ENCODE results near the gene IL23A. TPM values are rescaled to one million over a fixed set of nuclear protein-coding genes. Genes with fewer than 3 reads are reported as not detected.

IL23A gene
- total RNA-seq, 1 experiment from 2014 or later, result 17.5 TPM

GRCh38 chr12:56387152-56387736 is 48.6 kb downstream of the IL23A start:
- Histone ChIP-seq H2AFZ (ENCODE audit: low read length) (no peak overlapping the region), H3K27me3 (ENCODE audit: low read length) (no peaks in the 10 kb centered on the region), H3K9me2 (replicated peaks; ENCODE audit: low read length) (no peaks in the 10 kb centered on the region), H3K27ac (ENCODE audit: low read length) (no peak overlapping the region), H3K36me3 (ENCODE audit: low read depth, low read length) (no peaks in the 10 kb centered on the region), H3K79me2 (ENCODE audit: low read length) (no peaks in the 10 kb centered on the region), H3K4me1 (ENCODE audit: insufficient read depth, low read length) (no peaks in the 10 kb centered on the region), H4K20me1 (ENCODE audit: low read length) (no peaks in the 10 kb centered on the region), H3K4me2 (ENCODE audit: low read length) (no peak overlapping the region), H3K9me3 (ENCODE audit: low read length) (no peaks in the 10 kb centered on the region), H3F3A (ENCODE audit: low read length, unreplicated experiment) (no peaks in the 10 kb centered on the region), H3K9ac (ENCODE audit: low read length) (no peak overlapping the region), H3K4me3 (ENCODE audit: low read length) (no peak overlapping the region)
- ChIA-PET CTCF (interaction anchor here (0.7 kb wide), 1 partner anchor 63 kb away, joined by 4 read pairs; no protein-coding TSS in a partner anchor), POLR2A (ENCODE audit: unreplicated experiment) (no interaction called here)
- intact Hi-C loops (cut with micrococcal nuclease), result no loop called here
- DNase-seq (no peak), ATAC-seq (no peak)
- TF ChIP-seq EZH2 (IDR thresholded peaks at IDR 0.05; ENCODE audit: low read length, unreplicated experiment), result no peak
- TF ChIP-seq EZH2phosphoT487 (IDR thresholded peaks at IDR 0.05; ENCODE audit: borderline replicate concordance, low read length), result no peak
- no peak for TF ChIP-seq CTCF (conservative IDR thresholded peaks at IDR 0.05; ENCODE audit: low read depth, low read length)
- no TSS peak for BruUV-seq (replicated peaks)

GRCh38 chr12:56389412-56389811 is 50.7 kb downstream of the IL23A start:
- no peaks in the 10 kb centered on the region for H3K27me3 ChIP-seq (ENCODE audit: low read length)
- H3K4me3 ChIP-seq (ENCODE audit: low read length), result no peak overlapping the region
- no peaks in the 10 kb centered on the region for H3K9me3 ChIP-seq (ENCODE audit: low read length)
- BruUV-seq (replicated peaks), result no TSS peak
- no peaks in the 10 kb centered on the region for H3F3A ChIP-seq (ENCODE audit: low read length, unreplicated experiment)
- no peak overlapping the region for H3K27ac ChIP-seq (ENCODE audit: low read length)
- ChIA-PET POLR2A (ENCODE audit: unreplicated experiment) (interaction anchor here (0.6 kb wide), 1 partner anchor 29 kb away, joined by 3 read pairs; no protein-coding TSS in a partner anchor), CTCF (interaction anchor here (0.7 kb wide), 1 partner anchor 70 kb away, joined by 3 read pairs; no protein-coding TSS in a partner anchor)
- no peaks in the 10 kb centered on the region for H3K4me1 ChIP-seq (ENCODE audit: insufficient read depth, low read length)
- no peak for TF ChIP-seq CTCF (conservative IDR thresholded peaks at IDR 0.05; ENCODE audit: low read depth, low read length)
- TF ChIP-seq EZH2 (IDR thresholded peaks at IDR 0.05; ENCODE audit: low read length, unreplicated experiment), result no peak
- no peak for TF ChIP-seq EZH2phosphoT487 (IDR thresholded peaks at IDR 0.05; ENCODE audit: borderline replicate concordance, low read length)
- DNase-seq (no peak), ATAC-seq (no peak)
- no peaks in the 10 kb centered on the region for H3K79me2 ChIP-seq (ENCODE audit: low read length)
- H3K9ac ChIP-seq (ENCODE audit: low read length), result no peak overlapping the region
- no peaks in the 10 kb centered on the region for H3K36me3 ChIP-seq (ENCODE audit: low read depth, low read length)
- intact Hi-C loops (cut with micrococcal nuclease), result no loop called here
- H2AFZ ChIP-seq (ENCODE audit: low read length), result no peak overlapping the region
- H4K20me1 ChIP-seq (ENCODE audit: low read length), result no peaks in the 10 kb centered on the region
- no peak overlapping the region for H3K4me2 ChIP-seq (ENCODE audit: low read length)
- H3K9me2 ChIP-seq (replicated peaks; ENCODE audit: low read length), result no peaks in the 10 kb centered on the region

Other genes starting within 250 kb of the IL23A start
- 391 and 406 TPM in 2 replicates for gene PA2G4, start 234.3 kb upstream of the IL23A start, total RNA-seq (2014; rRNA removed)
- 3,106 and 3,551 TPM in 2 replicates for gene RPL41, start 222.3 kb upstream of the IL23A start, total RNA-seq (2014; rRNA removed)
- 4.8 and 5.6 TPM in 2 replicates for gene ZC3H10, start 220.6 kb upstream of the IL23A start, total RNA-seq (2014; rRNA removed)
- gene ESYT1, start 210.6 kb upstream of the IL23A start, total RNA-seq (2014; rRNA removed), result 120 and 176 TPM in 2 replicates
- 153 and 178 TPM in 2 replicates for gene MYL6B, start 186.3 kb upstream of the IL23A start, total RNA-seq (2014; rRNA removed)
- gene MYL6, start 180.5 kb upstream of the IL23A start, total RNA-seq (2014; rRNA removed), result 1,385 and 1,597 TPM in 2 replicates
- gene SMARCC2, start 149.4 kb upstream of the IL23A start, total RNA-seq (2014; rRNA removed), result 38.4 and 39.4 TPM in 2 replicates
- gene RNF41, start 117.0 kb upstream of the IL23A start, total RNA-seq (2014; rRNA removed), result 43.9 and 52.1 TPM in 2 replicates
- gene NABP2, start 114.5 kb upstream of the IL23A start, total RNA-seq (2014; rRNA removed), result 91.6 and 98.6 TPM in 2 replicates
- 0.18 TPM in 1 of 2 replicates, not detected in the other for gene SLC39A5, start 108.8 kb upstream of the IL23A start, total RNA-seq (2014; rRNA removed)
- gene ANKRD52, start 80.5 kb upstream of the IL23A start, total RNA-seq (2014; rRNA removed), result 19.1 and 26.7 TPM in 2 replicates
- gene COQ10A, start 71.9 kb upstream of the IL23A start, total RNA-seq (2014; rRNA removed), result 9.2 and 9.8 TPM in 2 replicates
- 182 and 199 TPM in 2 replicates for gene CS, start 38.6 kb upstream of the IL23A start, total RNA-seq (2014; rRNA removed)
- 109 and 162 TPM in 2 replicates for gene CNPY2, start 22.9 kb upstream of the IL23A start, total RNA-seq (2014; rRNA removed)
- 15.3 and 27.1 TPM in 2 replicates for gene PAN2, start 4.9 kb upstream of the IL23A start, total RNA-seq (2014; rRNA removed)
- 68.8 and 73.1 TPM in 2 replicates for gene STAT2, start 21.2 kb downstream of the IL23A start, total RNA-seq (2014; rRNA removed)
- not detected in 2 replicates for gene APOF, start 24.0 kb downstream of the IL23A start, total RNA-seq (2014; rRNA removed)
- 26.5 and 29.5 TPM in 2 replicates for gene TIMELESS, start 110.5 kb downstream of the IL23A start, total RNA-seq (2014; rRNA removed)
- gene MIP, start 115.8 kb downstream of the IL23A start, total RNA-seq (2014; rRNA removed), result not detected in 2 replicates
- 3.4 and 3.7 TPM in 2 replicates for gene SPRYD4, start 129.7 kb downstream of the IL23A start, total RNA-seq (2014; rRNA removed)
- gene GLS2, start 149.3 kb downstream of the IL23A start, total RNA-seq (2014; rRNA removed), result 4.0 and 7.3 TPM in 2 replicates
- gene RBMS2, start 182.9 kb downstream of the IL23A start, total RNA-seq (2014; rRNA removed), result 10.2 and 11.5 TPM in 2 replicates

Data from PC-3 (cell line).